Measurements from ENCODE around the gene UTS2B. TPM values are rescaled to one million over a fixed set of nuclear protein-coding genes. Genes with fewer than 3 reads are reported as not detected.

Gene UTS2B
- total and polyA plus RNA-seq, 2 of the 13 experiments (the other 11 are each of a cell fraction or from before 2014, with no cell fraction given): 0.03 to 0.46 TPM

- H4K20me1 ChIP-seq (ENCODE audit: insufficient read depth, low read length): peaks cover 19% of the 10 kb centered on the region
- no peaks in the 10 kb centered on the region for H3K9me3 ChIP-seq (ENCODE audit: low read length)
- H3K79me2 ChIP-seq (ENCODE audit: insufficient read depth, low read length): peaks cover 72% of the 10 kb centered on the region
- no peak overlapping the region for H3K4me2 ChIP-seq (ENCODE audit: low read depth, low read length)
- no peak overlapping the region for H3K9ac ChIP-seq (ENCODE audit: insufficient read depth, low read depth, low read length)
- no peak overlapping the region for H2AFZ ChIP-seq (ENCODE audit: low read length)
- in situ Hi-C loops (cut with HindIII; ENCODE audit: extremely low pct_ligation_motif_present, low pct_unique_long_range_greater_than_20kb): no loop called here
- H3K27ac ChIP-seq (ENCODE audit: extremely low read length, insufficient read depth, low read length): no peak overlapping the region
- TF ChIP-seq HNF1B (CRISPR knock-in tag; IDR thresholded peaks at IDR 0.05) (no peak), CEBPZ (IDR thresholded peaks at IDR 0.05; ENCODE audit: low read length) (no peak), ZNF24 (IDR thresholded peaks at IDR 0.05) (no peak), ZNF724P (CRISPR knock-in tag; IDR thresholded peaks at IDR 0.05; ENCODE audit: borderline replicate concordance) (no peak), ZNF580 (CRISPR knock-in tag; IDR thresholded peaks at IDR 0.05; ENCODE audit: borderline replicate concordance, low read depth) (no peak)
- TF ChIP-seq, protein P1, sequence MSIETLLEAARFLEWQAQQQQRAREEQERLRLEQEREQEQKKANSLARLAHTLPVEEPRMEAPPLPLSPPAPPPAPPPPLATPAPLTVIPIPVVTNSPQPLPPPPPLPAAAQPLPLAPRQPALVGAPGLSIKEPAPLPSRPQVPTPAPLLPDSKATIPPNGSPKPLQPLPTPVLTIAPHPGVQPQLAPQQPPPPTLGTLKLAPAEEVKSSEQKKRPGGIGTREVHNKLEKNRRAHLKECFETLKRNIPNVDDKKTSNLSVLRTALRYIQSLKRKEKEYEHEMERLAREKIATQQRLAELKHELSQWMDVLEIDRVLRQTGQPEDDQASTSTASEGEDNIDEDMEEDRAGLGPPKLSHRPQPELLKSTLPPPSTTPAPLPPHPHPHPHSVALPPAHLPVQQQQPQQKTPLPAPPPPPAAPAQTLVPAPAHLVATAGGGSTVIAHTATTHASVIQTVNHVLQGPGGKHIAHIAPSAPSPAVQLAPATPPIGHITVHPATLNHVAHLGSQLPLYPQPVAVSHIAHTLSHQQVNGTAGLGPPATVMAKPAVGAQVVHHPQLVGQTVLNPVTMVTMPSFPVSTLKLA (IDR thresholded peaks at IDR 0.05): no peak
- no TSS peak for BruUV-seq (replicated peaks)
- POLR2A ChIA-PET: no interaction called here
- DNase-seq (ENCODE audit: low spot score) (no peak), ATAC-seq (no peak), FAIRE-seq (no peak)
- intact Hi-C loops (cut with micrococcal nuclease; ENCODE audit: unreplicated experiment): loop anchor here (10.0 kb wide), 1 partner anchor 111 kb away; no protein-coding TSS in a partner anchor
- peaks cover 56% of the 10 kb centered on the region for H3K4me1 ChIP-seq (ENCODE audit: insufficient read depth, low read length)
- CTCF ChIA-PET (ENCODE audit: low intra/inter-chr PET ratio, low total read pairs): no interaction called here
- H3K27me3 ChIP-seq (ENCODE audit: control insufficient read depth in 1 of 2, insufficient read depth in 2 of 2, low read length in 2 of 2): no peaks in the 10 kb centered on the region
- peaks cover 4 to 32% of the 10 kb centered on the region in 2 experiments; a peak in 4 of 5 replicates for H3K36me3 ChIP-seq (replicated peaks in 1 of 2; ENCODE audit: control insufficient read depth in 1 of 2, insufficient read depth in 2 of 2, low read length in 2 of 2)
- 96% methylated on average over 4 of the region's 4 CpGs for WGBS (ENCODE audit: low lambda C conversion rate)
- no peak overlapping the region for H3K4me3 ChIP-seq (replicated peaks in 1 of 3; ENCODE audit: insufficient read depth in 1 of 3, low read depth in 2 of 3, low read length in 3 of 3)
Measured at GRCh38 chr3:191355406-191355805, 25.1 kb upstream of the UTS2B start.
